Fibroblast of lung (primary cell): ENCODE measurements around the gene ID2. TPM values are rescaled to one million over a fixed set of nuclear protein-coding genes. Genes with fewer than 3 reads are reported as not detected.
A peak's percentile ranks its signal among the peaks of the same experiment; 100 is the strongest.

Experiments
- DNase-seq, 2 donors: peaks; one replicate each; pipeline versions ENCODE4 v3.0.0 to v3.0.0-alpha.2; 2010; ENCODE audit warnings: low read depth in 2 of 2
- H2AFZ ChIP-seq: 2 replicates; pipeline ENCODE4 v1.5.1; 2012; ENCODE audit warnings: low read length, control low read depth, inconsistent platforms
- H3K27ac ChIP-seq: 2 replicates; pipeline ENCODE4 v1.5.1; 2011; ENCODE audit warnings: low read length, control low read depth; ENCODE audit not compliant: insufficient read depth
- H3K27me3 ChIP-seq: 2 replicates; pipeline ENCODE4 v1.5.1; 2011; ENCODE audit warnings: mild to moderate bottlenecking, low read length; ENCODE audit not compliant: control insufficient read depth, insufficient read depth
- H3K36me3 ChIP-seq: 2 replicates; pipeline ENCODE4 v1.5.1; 2011; ENCODE audit warnings: low read length; ENCODE audit not compliant: control insufficient read depth, insufficient read depth
- H3K4me1 ChIP-seq: 2 replicates; pipeline ENCODE4 v1.5.1; 2011; ENCODE audit warnings: low read length; ENCODE audit not compliant: control insufficient read depth, insufficient read depth; ENCODE audit errors: extremely low read depth
- H3K4me2 ChIP-seq: 2 replicates; pipeline ENCODE4 v1.5.1; 2011; ENCODE audit warnings: low read length, control low read depth; ENCODE audit not compliant: insufficient read depth; ENCODE audit errors: extremely low read depth
- H3K4me3 ChIP-seq, 4 experiments: fragments of 200-600 bp in 1 of 4; sonication (generic) in 1 of 4; replicated peaks in 1 of 4; 2 replicates each; pipeline ENCODE4 v1.5.1; 2011 to 2016; ENCODE audit warnings: low read length in 4 of 4, low read depth in 3 of 4, mild to moderate bottlenecking in 3 of 4, control low read depth in 2 of 4, inconsistent platforms in 1 of 4, mixed read lengths in 1 of 4; ENCODE audit not compliant: insufficient read depth in 1 of 4; ENCODE audit errors: control extremely low read depth in 1 of 4
- H3K79me2 ChIP-seq: 2 replicates; pipeline ENCODE4 v1.5.1; 2012; ENCODE audit warnings: mild to moderate bottlenecking, low read length, inconsistent platforms; ENCODE audit not compliant: control insufficient read depth, insufficient read depth
- H3K9ac ChIP-seq: 2 replicates; pipeline ENCODE4 v1.5.1; 2011; ENCODE audit warnings: mild to moderate bottlenecking, low read length, control low read depth; ENCODE audit not compliant: insufficient read depth
- H3K9me3 ChIP-seq: 2 replicates; pipeline ENCODE4 v1.5.1; 2012; ENCODE audit warnings: low read depth, low read length; ENCODE audit not compliant: control insufficient read depth, insufficient read depth
- H4K20me1 ChIP-seq: 2 replicates; pipeline ENCODE4 v1.5.1; 2011; ENCODE audit warnings: low read length; ENCODE audit not compliant: control insufficient read depth, insufficient read depth; ENCODE audit errors: extremely low read depth
- EZH2 ChIP-seq: IDR thresholded peaks from 2 replicates; pipeline ENCODE4 v1.5.1; 2012; ENCODE audit warnings: low read length, control low read depth, mild to moderate bottlenecking; ENCODE audit errors: missing control alignments
- polyA plus RNA-seq, 2 donors: library from polyadenylated mRNA; depleted of rRNA in 1 of 2; stranded (reverse) in 1 of 2; unstranded in 1 of 2; fragments of >200 nt; gene quantifications; 2 replicates each; pipeline ENCODE4 v1.2.1, GENCODE V29; 2011 to 2012; ENCODE audit warnings: missing spikeins in 1 of 2
- total RNA-seq: library from RNA; depleted of rRNA; stranded (reverse); fragments of >200 nt; gene quantifications from 2 replicates; pipeline ENCODE4 v1.2.1, GENCODE V29; 2014
- TF ChIP-seq, protein P1 (sequence below), 2 donors: IDR thresholded peaks in 1 of 2; conservative IDR thresholded peaks in 1 of 2; 1 replicate in 1 of 2; 2 replicates in 1 of 2; pipeline ENCODE4 v1.5.1; 2011 to 2012; ENCODE audit warnings: low read length in 2 of 2, control low read depth in 1 of 2, inconsistent platforms in 1 of 2, low read depth in 1 of 2, mild to moderate bottlenecking in 1 of 2

ID2 gene
- total and polyA plus RNA-seq, 2 donors (not counting 1 experiment from before 2014, with no cell fraction given) = 23.1 to 66.6 TPM

- peak overlapping the region; percentile 92 for H3K4me2 ChIP-seq
- H2AFZ ChIP-seq = peak overlapping the region; percentile 65
- H4K20me1 ChIP-seq = no peaks in the 10 kb centered on the region
- peak; percentile 82 to 97 for DNase-seq
- H3K4me3 ChIP-seq = peak overlapping the region in 2 of 4 experiments; percentile 14 to 19
- no peaks in the 10 kb centered on the region for H3K36me3 ChIP-seq
- peak overlapping the region; percentile 55 for H3K9ac ChIP-seq
- H3K79me2 ChIP-seq = no peaks in the 10 kb centered on the region
- H3K27ac ChIP-seq = peak overlapping the region; percentile 91
- H3K27me3 ChIP-seq = no peaks in the 10 kb centered on the region
- no peaks in the 10 kb centered on the region for H3K9me3 ChIP-seq
- no peak for TF ChIP-seq EZH2
- TF ChIP-seq, protein P1, sequence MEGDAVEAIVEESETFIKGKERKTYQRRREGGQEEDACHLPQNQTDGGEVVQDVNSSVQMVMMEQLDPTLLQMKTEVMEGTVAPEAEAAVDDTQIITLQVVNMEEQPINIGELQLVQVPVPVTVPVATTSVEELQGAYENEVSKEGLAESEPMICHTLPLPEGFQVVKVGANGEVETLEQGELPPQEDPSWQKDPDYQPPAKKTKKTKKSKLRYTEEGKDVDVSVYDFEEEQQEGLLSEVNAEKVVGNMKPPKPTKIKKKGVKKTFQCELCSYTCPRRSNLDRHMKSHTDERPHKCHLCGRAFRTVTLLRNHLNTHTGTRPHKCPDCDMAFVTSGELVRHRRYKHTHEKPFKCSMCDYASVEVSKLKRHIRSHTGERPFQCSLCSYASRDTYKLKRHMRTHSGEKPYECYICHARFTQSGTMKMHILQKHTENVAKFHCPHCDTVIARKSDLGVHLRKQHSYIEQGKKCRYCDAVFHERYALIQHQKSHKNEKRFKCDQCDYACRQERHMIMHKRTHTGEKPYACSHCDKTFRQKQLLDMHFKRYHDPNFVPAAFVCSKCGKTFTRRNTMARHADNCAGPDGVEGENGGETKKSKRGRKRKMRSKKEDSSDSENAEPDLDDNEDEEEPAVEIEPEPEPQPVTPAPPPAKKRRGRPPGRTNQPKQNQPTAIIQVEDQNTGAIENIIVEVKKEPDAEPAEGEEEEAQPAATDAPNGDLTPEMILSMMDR (conservative IDR thresholded peaks at IDR 0.05 in 1 of 2, IDR thresholded peaks at IDR 0.05 in 1 of 2; ENCODE audit: low read depth in 1 of 2, low read length in 2 of 2) = no peak
- H3K4me1 ChIP-seq = peaks cover 32% of the 10 kb centered on the region
Observed at GRCh38 chr2:8633735-8634313, 48.0 kb upstream of the ID2 start.

DNA sequence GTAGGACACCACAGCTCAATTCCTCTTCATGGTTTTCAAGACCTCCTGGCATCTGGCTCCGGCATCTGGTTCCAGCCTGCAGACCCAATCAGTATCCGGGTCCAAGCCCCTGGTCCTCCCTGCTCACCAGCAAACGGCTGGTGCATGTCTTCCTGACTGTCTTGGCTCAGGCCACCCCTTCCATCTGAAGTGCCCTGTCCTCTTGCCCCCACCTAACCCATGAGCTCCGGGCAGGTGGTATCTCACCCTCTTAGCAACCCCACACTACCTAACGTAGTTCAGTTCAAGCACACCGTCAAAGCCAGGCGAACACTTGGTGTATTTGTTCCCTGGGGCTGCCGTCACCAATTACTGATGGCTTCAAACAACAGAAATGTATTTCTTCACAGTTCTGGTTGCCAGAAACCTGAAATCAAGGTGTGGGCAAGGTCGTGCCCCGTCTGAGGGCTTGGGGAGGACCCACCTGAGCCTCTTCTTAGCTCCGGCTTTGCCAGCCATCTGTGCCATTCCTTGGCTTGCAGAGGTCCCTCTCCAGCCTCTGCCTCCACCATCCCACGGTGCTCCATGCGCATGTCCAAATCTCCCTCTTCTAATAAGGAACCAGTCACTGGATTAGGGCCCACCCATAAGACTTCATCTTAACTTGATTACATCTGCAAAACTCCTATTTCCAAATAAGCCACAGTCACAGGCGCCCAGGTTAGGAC, 47.2 kb upstream of the ID2 start:
- Histone ChIP-seq H3K79me2 (no peaks in the 10 kb centered on the region), H3K36me3 (no peaks in the 10 kb centered on the region), H2AFZ (no peak overlapping the region), H3K4me1 (peaks cover 32% of the 10 kb centered on the region), H3K4me3 (no peak overlapping the region), H3K4me2 (no peak overlapping the region), H4K20me1 (no peaks in the 10 kb centered on the region), H3K27ac (peak overlapping the region; percentile 91), H3K9ac (no peak overlapping the region), H3K27me3 (no peaks in the 10 kb centered on the region), H3K9me3 (no peaks in the 10 kb centered on the region)
- no peak for DNase-seq
- no peak for TF ChIP-seq EZH2
- TF ChIP-seq, protein P1 (conservative IDR thresholded peaks at IDR 0.05 in 1 of 2, IDR thresholded peaks at IDR 0.05 in 1 of 2; ENCODE audit: low read depth in 1 of 2, low read length in 2 of 2) = no peak

GRCh38 chr2:8636041-8636491, 45.8 kb upstream of the ID2 start:
- no peaks in the 10 kb centered on the region for H3K27me3 ChIP-seq
- H3K4me1 ChIP-seq = peaks cover 32% of the 10 kb centered on the region
- peak overlapping the region; percentile 58 for H3K27ac ChIP-seq
- no peaks in the 10 kb centered on the region for H3K36me3 ChIP-seq
- TF ChIP-seq, protein P1 (conservative IDR thresholded peaks at IDR 0.05 in 1 of 2, IDR thresholded peaks at IDR 0.05 in 1 of 2; ENCODE audit: low read depth in 1 of 2, low read length in 2 of 2) = no peak
- TF ChIP-seq EZH2 = no peak
- no peak overlapping the region for H2AFZ ChIP-seq
- no peaks in the 10 kb centered on the region for H3K79me2 ChIP-seq
- no peak overlapping the region for H3K9ac ChIP-seq
- no peak overlapping the region for H3K4me3 ChIP-seq
- H4K20me1 ChIP-seq = no peaks in the 10 kb centered on the region
- peak overlapping the region; percentile 80 for H3K4me2 ChIP-seq
- H3K9me3 ChIP-seq = no peaks in the 10 kb centered on the region
- peak in 1 of 2 donors; percentile 52 for DNase-seq
